GM12892 (cell line): ENCODE data around the gene CHST11.
A peak's percentile ranks its signal among the peaks of the same experiment; 100 is the strongest.

Experiments used
- POLR2A ChIP-seq: IDR thresholded peaks from 2 replicates; pipeline ENCODE4 v1.6.1; 2011; ENCODE audit warnings: low read depth, low read length, control low read depth
- POLR2AphosphoS5 ChIP-seq: IDR thresholded peaks from 2 replicates; pipeline ENCODE4 v1.6.1; 2011; ENCODE audit warnings: low read depth, low read length, control low read depth

- TF ChIP-seq POLR2A (peak; percentile 35; the same call in 1 of the 2 replicates), POLR2AphosphoS5 (no peak)
Measured at GRCh38 chr12:104473374-104473983, 16.7 kb downstream of the CHST11 start.
